HepG2 (cell line): ENCODE results near the gene MYADML2. TPM values are rescaled to one million over a fixed set of nuclear protein-coding genes. Genes with fewer than 3 reads are reported as not detected.

Experiments used
- AGO2 ChIP-seq: fragments of 200-400 bp; formaldehyde crosslinking; optimal IDR thresholded peaks from 2 replicates; pipeline ENCODE3; 2017; ENCODE audit warnings: mild to moderate bottlenecking, low read depth, low read length, moderate library complexity
- AKAP8 ChIP-seq: sonication (generic); formaldehyde crosslinking; IDR thresholded peaks from 2 replicates; pipeline ENCODE4 v1.5.1; 2020; ENCODE audit warnings: mild to moderate bottlenecking, missing genetic modification reagents
- ATF7 ChIP-seq, 2 experiments: fragments of 450-650 bp in 1 of 2; sonication (generic) in 1 of 2; formaldehyde crosslinking in 1 of 2; IDR thresholded peaks; 2 replicates each; pipeline versions ENCODE4 v1.4.0 to v1.6.1; 2016 to 2020; ENCODE audit warnings: antibody characterized with exemption in 1 of 2, mild to moderate bottlenecking in 1 of 2, missing genetic modification reagents in 1 of 2
- EHMT2 ChIP-seq: fragments of 200-600 bp; sonication (generic); IDR thresholded peaks from 2 replicates; pipeline ENCODE4 v1.7.0; 2017; ENCODE audit warnings: antibody characterized with exemption, low read depth, low read length, borderline replicate concordance
- GATAD2A ChIP-seq: IDR thresholded peaks from 2 replicates; pipeline ENCODE4 v1.6.1; 2016
- HIVEP1 ChIP-seq: sonication (generic); formaldehyde crosslinking; IDR thresholded peaks from 2 replicates; pipeline ENCODE4 v1.4.0; 2020; ENCODE audit warnings: mild to moderate bottlenecking, missing genetic modification reagents
- ISL2 ChIP-seq: sonication (generic); formaldehyde crosslinking; IDR thresholded peaks from 2 replicates; pipeline ENCODE4 v1.5.0; 2020; ENCODE audit warnings: missing genetic modification reagents
- ISX ChIP-seq: sonication (generic); formaldehyde crosslinking; conservative IDR thresholded peaks from 2 replicates; pipeline ENCODE4 v1.5.0; 2020; ENCODE audit warnings: missing genetic modification reagents
- JDP2 ChIP-seq: sonication (generic); formaldehyde crosslinking; IDR thresholded peaks from 2 replicates; pipeline ENCODE4 v1.8.1; 2022; ENCODE audit warnings: missing genetic modification reagents, borderline replicate concordance
- KDM4B ChIP-seq: sonication (generic); formaldehyde crosslinking; IDR thresholded peaks from 2 replicates; pipeline ENCODE4 v1.4.0; 2020; ENCODE audit warnings: missing genetic modification reagents
- MAFG ChIP-seq: sonication (generic); formaldehyde crosslinking; IDR thresholded peaks from 2 replicates; pipeline ENCODE4 v1.5.1; 2020; ENCODE audit warnings: mild to moderate bottlenecking, missing genetic modification reagents
- PAF1 ChIP-seq: IDR thresholded peaks from 2 replicates; pipeline ENCODE4 v1.6.1; 2016; ENCODE audit warnings: missing genetic modification reagents, missing compliant biosample characterization
- POLR2G ChIP-seq: fragments of 200-400 bp; formaldehyde crosslinking; IDR thresholded peaks from 2 replicates; pipeline ENCODE4 v1.6.1; 2018; ENCODE audit warnings: mild to moderate bottlenecking, low read depth, low read length, moderate library complexity
- SETDB1 ChIP-seq: sonication (generic); formaldehyde crosslinking; IDR thresholded peaks from 2 replicates; pipeline ENCODE4 v1.5.1; 2020; ENCODE audit warnings: missing genetic modification reagents, mild to moderate bottlenecking, borderline replicate concordance
- TCF12 ChIP-seq, 2 experiments: fragments of 450-650 bp in 1 of 2; sonication (generic) in 1 of 2; formaldehyde crosslinking in 1 of 2; IDR thresholded peaks; 2 replicates each; pipeline versions ENCODE4 v1.6.1 to v1.8.0; 2017 to 2022; ENCODE audit warnings: antibody characterized with exemption in 1 of 2, mild to moderate bottlenecking in 1 of 2, missing genetic modification reagents in 1 of 2, moderate library complexity in 1 of 2
- TEAD2 ChIP-seq: sonication (generic); formaldehyde crosslinking; IDR thresholded peaks from 2 replicates; pipeline ENCODE4 v1.9.0; 2021; ENCODE audit warnings: missing genetic modification reagents
- TEAD3 ChIP-seq: optimal IDR thresholded peaks from 2 replicates; pipeline ENCODE3; 2016; ENCODE audit warnings: borderline replicate concordance
- THYN1 ChIP-seq: sonication (generic); formaldehyde crosslinking; IDR thresholded peaks from 2 replicates; pipeline ENCODE4 v1.8.1; 2023; ENCODE audit warnings: low read depth, mild to moderate bottlenecking, moderate library complexity, missing genetic modification reagents, borderline replicate concordance
- ZBTB7A ChIP-seq: sonication (generic); formaldehyde crosslinking; IDR thresholded peaks from 2 replicates; pipeline ENCODE4 v1.8.0; 2022; ENCODE audit warnings: mild to moderate bottlenecking, missing genetic modification reagents
- ZC3H13 ChIP-seq: sonication (generic); formaldehyde crosslinking; IDR thresholded peaks from 2 replicates; pipeline ENCODE4 v1.8.1; 2023; ENCODE audit warnings: mild to moderate bottlenecking, missing genetic modification reagents, moderate library complexity
- ZFP36 ChIP-seq: fragments of 150-350 bp; IDR thresholded peaks from 2 replicates; pipeline ENCODE4 v1.6.1; 2018; ENCODE audit warnings: borderline replicate concordance, low read length, low read depth; ENCODE audit not compliant: partially characterized antibody
- ZKSCAN5 ChIP-seq: sonication (generic); formaldehyde crosslinking; IDR thresholded peaks from 2 replicates; pipeline ENCODE4 v1.5.1; 2020; ENCODE audit warnings: mild to moderate bottlenecking, missing genetic modification reagents
- ZNF138 ChIP-seq: sonication (generic); formaldehyde crosslinking; IDR thresholded peaks from 2 replicates; pipeline ENCODE4 v1.5.0; 2020; ENCODE audit warnings: mild to moderate bottlenecking, low read depth, missing genetic modification reagents
- ZNF367 ChIP-seq: sonication (generic); formaldehyde crosslinking; IDR thresholded peaks from 2 replicates; pipeline ENCODE4 v1.4.0; 2020; ENCODE audit warnings: missing genetic modification reagents, borderline replicate concordance
- ZNF558 ChIP-seq: sonication (generic); formaldehyde crosslinking; IDR thresholded peaks from 2 replicates; pipeline ENCODE4 v1.9.0; 2022; ENCODE audit warnings: mild to moderate bottlenecking, missing genetic modification reagents, borderline replicate concordance
- ZNF746 ChIP-seq: sonication (generic); formaldehyde crosslinking; IDR thresholded peaks from 2 replicates; pipeline ENCODE4 v1.8.0; 2022; ENCODE audit warnings: mild to moderate bottlenecking, missing genetic modification reagents
- ZNF850 ChIP-seq: sonication (generic); formaldehyde crosslinking; conservative IDR thresholded peaks from 2 replicates; pipeline ENCODE4 v1.9.0; 2021; ENCODE audit warnings: mild to moderate bottlenecking, missing genetic modification reagents
- ZNF891 ChIP-seq: sonication (generic); formaldehyde crosslinking; IDR thresholded peaks from 2 replicates; pipeline ENCODE4 v1.5.0; 2020; ENCODE audit warnings: mild to moderate bottlenecking, missing genetic modification reagents
- ZZZ3 ChIP-seq: sonication (generic); formaldehyde crosslinking; IDR thresholded peaks from 2 replicates; pipeline ENCODE4 v1.4.0; 2020; ENCODE audit warnings: missing genetic modification reagents, mild to moderate bottlenecking, borderline replicate concordance
- polyA plus RNA-seq, 8 experiments: library from polyadenylated mRNA; depleted of rRNA in 3 of 8; stranded (reverse) in 7 of 8; unstranded in 1 of 8; fragments of >200 nt; fragmentation: Illumina TruSeq in 4 of 8; extraction: Trizol in 4 of 8; gene quantifications; 2 replicates each; pipeline versions ENCODE4 v1.2.1 to v1.2.3, GENCODE V29; 2011 to 2016; ENCODE audit warnings: low read depth in 4 of 8, missing spikeins in 1 of 8, mixed read lengths in 1 of 8; ENCODE audit not compliant: insufficient read depth in 1 of 8
- total RNA-seq, 5 experiments: library from RNA; depleted of rRNA; stranded (reverse); fragments of >200 nt; fragmentation: Illumina TruSeq; extraction: Trizol; gene quantifications; 2 replicates each; pipeline ENCODE4 v1.2.3, GENCODE V29; 2016; ENCODE audit warnings: low read depth in 1 of 5
- TF ChIP-seq, protein P1 (sequence below): IDR thresholded peaks from 2 replicates; pipeline ENCODE4 v1.6.1; 2016; ENCODE audit warnings: low read depth

MYADML2 gene
- total and polyA plus RNA-seq, 2 of the 13 experiments (the other 11 are each of a cell fraction or from before 2014, with no cell fraction given) = not detected

DNA sequence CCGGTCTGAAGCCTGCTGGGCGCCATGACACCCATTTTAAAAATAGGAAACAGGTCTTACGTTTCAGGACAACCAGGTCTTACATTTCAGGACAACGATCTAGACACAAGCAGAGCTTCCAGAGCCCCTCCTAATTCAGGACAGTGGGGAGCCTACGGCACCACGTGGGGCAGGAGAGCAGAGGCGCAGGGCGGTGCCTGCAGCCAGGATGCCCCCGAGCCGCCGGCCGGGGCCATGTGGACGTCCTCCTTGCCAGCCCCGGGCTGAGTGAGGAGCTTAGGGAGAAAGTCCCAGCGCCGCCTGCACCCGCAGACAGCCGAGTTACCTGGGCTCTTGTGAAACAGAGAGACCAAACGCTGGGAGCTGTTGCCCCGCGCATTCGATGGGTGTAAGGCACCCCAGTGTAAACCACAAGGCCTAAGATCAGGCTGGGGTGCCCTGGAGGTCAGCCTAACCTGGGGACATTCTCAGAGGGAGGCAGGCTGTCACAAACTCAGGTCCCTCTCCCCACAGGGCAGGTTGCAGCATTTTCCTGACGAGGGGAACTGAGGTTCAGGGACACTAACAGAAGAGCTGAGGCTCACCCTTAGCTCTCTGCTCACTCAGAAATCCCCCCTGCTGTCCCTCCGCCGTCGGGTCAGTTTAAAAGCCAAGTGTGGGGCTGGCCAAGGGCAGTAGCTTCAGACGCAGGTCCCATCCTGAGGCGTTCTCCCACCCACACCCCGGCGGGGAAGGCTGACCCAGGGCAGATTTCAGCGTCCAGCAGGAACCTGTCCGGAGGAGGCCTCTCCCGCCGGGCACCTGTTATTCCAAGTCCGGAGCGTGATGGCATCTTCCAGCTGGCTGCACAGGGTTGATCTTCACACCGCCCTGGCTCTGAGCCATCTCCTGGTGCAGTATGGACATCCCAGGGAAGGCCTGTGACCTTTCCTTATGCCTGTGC lies 15.7 kb upstream of the MYADML2 start (continued):
- TF ChIP-seq TCF12 (IDR thresholded peaks at IDR 0.05) (no peak), TCF12 (CRISPR knock-in tag; IDR thresholded peaks at IDR 0.05) (0 out of 2 replicates have a peak, but pooled peaks have one; percentile 6), POLR2G (peak; percentile 65), ZFP36 (no peak), ISL2 (CRISPR knock-in tag) (no peak; the same call in 1 of the 2 replicates), ZNF367 (no peak), ISX (no peak), GATAD2A (no peak; the same call in 1 of the 2 replicates), AKAP8 (CRISPR knock-in tag) (peak; percentile 98), PAF1 (CRISPR knock-in tag) (no peak), ZNF746 (CRISPR knock-in tag) (0 out of 2 replicates have a peak, but pooled peaks have one; percentile 60), ZZZ3 (CRISPR knock-in tag) (no peak), EHMT2 (no peak), TEAD3 (CRISPR knock-in tag) (no peak), ZBTB7A (CRISPR knock-in tag) (peak; percentile 23; the same call in 1 of the 2 replicates), HIVEP1 (0 out of 2 replicates have a peak, but pooled peaks have one; percentile 7), TEAD2 (no peak), JDP2 (CRISPR knock-in tag) (no peak), ZNF138 (no peak), MAFG (CRISPR knock-in tag) (no peak), THYN1 (CRISPR knock-in tag) (no peak), ATF7 (IDR thresholded peaks at IDR 0.05) (no peak), ATF7 (CRISPR knock-in tag; IDR thresholded peaks at IDR 0.05) (no peak), ZNF891 (CRISPR knock-in tag) (peak; percentile 78), SETDB1 (CRISPR knock-in tag) (no peak), ZC3H13 (CRISPR knock-in tag) (peak; percentile 76; the same call in 1 of the 2 replicates), ZNF558 (CRISPR knock-in tag) (no peak), ZNF850 (no peak), ZKSCAN5 (CRISPR knock-in tag) (no peak), KDM4B (CRISPR knock-in tag) (no peak), AGO2 (peak; percentile 95)
- TF ChIP-seq, protein P1, sequence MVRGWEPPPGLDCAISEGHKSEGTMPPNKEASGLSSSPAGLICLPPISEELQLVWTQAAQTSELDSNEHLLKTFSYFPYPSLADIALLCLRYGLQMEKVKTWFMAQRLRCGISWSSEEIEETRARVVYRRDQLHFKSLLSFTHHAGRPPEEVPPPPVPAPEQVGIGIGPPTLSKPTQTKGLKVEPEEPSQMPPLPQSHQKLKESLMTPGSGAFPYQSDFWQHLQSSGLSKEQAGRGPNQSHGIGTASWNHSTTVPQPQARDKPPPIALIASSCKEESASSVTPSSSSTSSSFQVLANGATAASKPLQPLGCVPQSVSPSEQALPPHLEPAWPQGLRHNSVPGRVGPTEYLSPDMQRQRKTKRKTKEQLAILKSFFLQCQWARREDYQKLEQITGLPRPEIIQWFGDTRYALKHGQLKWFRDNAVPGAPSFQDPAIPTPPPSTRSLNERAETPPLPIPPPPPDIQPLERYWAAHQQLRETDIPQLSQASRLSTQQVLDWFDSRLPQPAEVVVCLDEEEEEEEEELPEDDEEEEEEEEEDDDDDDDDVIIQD (CRISPR knock-in tag) = 0 out of 2 replicates have a peak, but pooled peaks have one; percentile 4
